ENCODE data around the gene HNRNPH3. TPM values are rescaled to one million over a fixed set of nuclear protein-coding genes. Genes with fewer than 3 reads are reported as not detected.

HNRNPH3 gene
- total and polyA plus RNA-seq, 2 experiments from 2014 or later: 96.1 to 182 TPM

GRCh38 chr10:68301301-68301700 is 30.6 kb upstream of the HNRNPH3 start:
- H3K9me3 ChIP-seq (ENCODE audit: low read depth): no peaks in the 10 kb centered on the region
- H3K36me3 ChIP-seq: no peaks in the 10 kb centered on the region
- no peak for DNase-seq (ENCODE audit: low read depth in 1 of 2, low spot score in 1 of 2)
- H3K4me1 ChIP-seq (ENCODE audit: low read depth): no peaks in the 10 kb centered on the region
- H3K27ac ChIP-seq: no peak overlapping the region
- no peak overlapping the region for H3K4me3 ChIP-seq
- TF ChIP-seq, protein P1, sequence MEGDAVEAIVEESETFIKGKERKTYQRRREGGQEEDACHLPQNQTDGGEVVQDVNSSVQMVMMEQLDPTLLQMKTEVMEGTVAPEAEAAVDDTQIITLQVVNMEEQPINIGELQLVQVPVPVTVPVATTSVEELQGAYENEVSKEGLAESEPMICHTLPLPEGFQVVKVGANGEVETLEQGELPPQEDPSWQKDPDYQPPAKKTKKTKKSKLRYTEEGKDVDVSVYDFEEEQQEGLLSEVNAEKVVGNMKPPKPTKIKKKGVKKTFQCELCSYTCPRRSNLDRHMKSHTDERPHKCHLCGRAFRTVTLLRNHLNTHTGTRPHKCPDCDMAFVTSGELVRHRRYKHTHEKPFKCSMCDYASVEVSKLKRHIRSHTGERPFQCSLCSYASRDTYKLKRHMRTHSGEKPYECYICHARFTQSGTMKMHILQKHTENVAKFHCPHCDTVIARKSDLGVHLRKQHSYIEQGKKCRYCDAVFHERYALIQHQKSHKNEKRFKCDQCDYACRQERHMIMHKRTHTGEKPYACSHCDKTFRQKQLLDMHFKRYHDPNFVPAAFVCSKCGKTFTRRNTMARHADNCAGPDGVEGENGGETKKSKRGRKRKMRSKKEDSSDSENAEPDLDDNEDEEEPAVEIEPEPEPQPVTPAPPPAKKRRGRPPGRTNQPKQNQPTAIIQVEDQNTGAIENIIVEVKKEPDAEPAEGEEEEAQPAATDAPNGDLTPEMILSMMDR (IDR thresholded peaks at IDR 0.05; ENCODE audit: low read depth, low read length): no peak
- H3K27me3 ChIP-seq: no peaks in the 10 kb centered on the region

- peak; percentile 35 to 70 for DNase-seq (ENCODE audit: low read depth in 1 of 2, low spot score in 1 of 2)
- TF ChIP-seq, protein P1 (IDR thresholded peaks at IDR 0.05; ENCODE audit: low read depth, low read length): peak; percentile 54
- Histone ChIP-seq H3K4me3 (no peak overlapping the region), H3K27ac (no peak overlapping the region), H3K27me3 (no peaks in the 10 kb centered on the region), H3K36me3 (no peaks in the 10 kb centered on the region), H3K4me1 (ENCODE audit: low read depth) (no peaks in the 10 kb centered on the region), H3K9me3 (ENCODE audit: low read depth) (no peaks in the 10 kb centered on the region)
Measured at GRCh38 chr10:68301790-68302502, 29.9 kb upstream of the HNRNPH3 start.

GRCh38 chr10:68302503-68302823 is 29.4 kb upstream of the HNRNPH3 start:
- DNase-seq (ENCODE audit: low read depth in 1 of 2, low spot score in 1 of 2): no peak
- H3K4me1 ChIP-seq (ENCODE audit: low read depth): no peaks in the 10 kb centered on the region
- H3K4me3 ChIP-seq: no peak overlapping the region
- H3K36me3 ChIP-seq: no peaks in the 10 kb centered on the region
- H3K27ac ChIP-seq: no peak overlapping the region
- no peaks in the 10 kb centered on the region for H3K9me3 ChIP-seq (ENCODE audit: low read depth)
- no peaks in the 10 kb centered on the region for H3K27me3 ChIP-seq
- TF ChIP-seq, protein P1 (IDR thresholded peaks at IDR 0.05; ENCODE audit: low read depth, low read length): no peak

DNA sequence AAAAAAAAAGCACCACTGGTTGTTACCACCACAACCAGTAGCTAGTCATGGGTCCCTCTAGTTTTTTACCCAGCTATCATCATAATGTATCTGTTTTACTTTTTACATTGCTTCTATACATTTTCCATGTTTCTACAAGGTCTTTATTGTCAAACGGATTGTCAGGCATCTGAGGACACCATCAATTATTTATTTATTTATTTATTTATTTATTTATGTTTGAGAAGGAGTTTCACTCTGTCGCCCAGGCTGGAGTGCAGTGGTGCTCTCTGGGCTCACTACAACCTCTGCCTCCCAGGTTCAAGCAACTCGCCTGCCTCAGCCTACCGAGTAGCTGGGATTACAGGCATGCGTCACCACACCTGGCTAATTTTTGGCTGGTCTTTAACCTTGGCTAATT is 29.0 kb upstream of the HNRNPH3 start:
- TF ChIP-seq, protein P1 (IDR thresholded peaks at IDR 0.05; ENCODE audit: low read depth, low read length): no peak
- Histone ChIP-seq H3K4me1 (ENCODE audit: low read depth) (no peaks in the 10 kb centered on the region), H3K9me3 (ENCODE audit: low read depth) (no peaks in the 10 kb centered on the region)

GRCh38 chr10:68303849-68304412 is 27.9 kb upstream of the HNRNPH3 start:
- Histone ChIP-seq H3K4me3 (no peak overlapping the region), H3K27me3 (no peaks in the 10 kb centered on the region), H3K36me3 (no peaks in the 10 kb centered on the region), H3K9me3 (ENCODE audit: low read depth) (no peaks in the 10 kb centered on the region), H3K4me1 (ENCODE audit: low read depth) (no peaks in the 10 kb centered on the region), H3K27ac (no peak overlapping the region)
- TF ChIP-seq, protein P1 (IDR thresholded peaks at IDR 0.05; ENCODE audit: low read depth, low read length): no peak
- DNase-seq (ENCODE audit: low read depth in 1 of 2, low spot score in 1 of 2): no peak

More for the DNA sequence above, 29.0 kb upstream of the HNRNPH3 start:
- no peak overlapping the region for H3K27ac ChIP-seq
- no peak overlapping the region for H3K4me3 ChIP-seq
- no peaks in the 10 kb centered on the region for H3K36me3 ChIP-seq
- DNase-seq (ENCODE audit: low read depth in 1 of 2, low spot score in 1 of 2): no peak
- H3K27me3 ChIP-seq: no peaks in the 10 kb centered on the region

Measured in cardiac muscle cell (in vitro differentiated cells and primary cell).